ENCODE measurements around the gene CD81. TPM values are rescaled to one million over a fixed set of nuclear protein-coding genes. Genes with fewer than 3 reads are reported as not detected.

Gene CD81
- total and polyA plus RNA-seq, 9 of the 15 experiments (the other 6 are each of a cell fraction or from before 2014, with no cell fraction given), result 2.4 to 189 (median 61.7) TPM

DNA sequence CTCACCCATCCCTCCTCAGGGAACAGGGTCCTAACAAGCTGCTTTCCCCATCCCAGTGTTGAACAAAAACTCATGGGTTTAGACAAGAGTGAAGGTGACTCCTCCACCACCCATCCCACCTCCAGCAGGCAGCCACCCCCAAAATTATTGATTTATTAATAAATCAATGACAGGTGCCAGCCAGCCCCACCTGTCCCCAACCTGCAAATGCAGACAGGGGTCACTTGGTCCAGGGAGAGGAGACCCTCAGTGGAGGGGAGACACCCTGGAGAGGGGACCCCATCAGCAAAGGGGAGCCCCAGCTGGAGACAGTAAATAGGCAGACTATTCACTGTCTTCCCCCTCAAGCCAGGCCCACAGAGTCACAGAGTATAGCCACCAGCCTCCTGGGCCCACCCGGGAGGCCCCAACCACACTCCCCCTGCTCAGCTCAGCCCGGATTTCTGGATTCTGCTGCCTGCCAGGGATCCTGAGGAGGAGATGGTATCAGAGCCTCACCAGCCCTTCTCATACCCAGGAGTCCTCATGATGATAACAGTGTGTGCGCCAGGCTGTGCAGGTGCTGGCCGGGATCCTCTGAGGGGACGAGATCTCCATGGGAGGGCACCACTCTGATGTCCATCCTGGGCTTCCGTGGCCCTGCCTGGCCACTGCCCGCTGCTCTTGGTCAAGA is 8.8 kb upstream of the CD81 start:
- Histone ChIP-seq H3K4me3 (no peak overlapping the region), H4K20me1 (replicated peaks; ENCODE audit: control insufficient read depth, insufficient read depth, low read length) (peaks cover 14% of the 10 kb centered on the region), H3K36me3 (ENCODE audit: control insufficient read depth, insufficient read depth, low read length) (no peaks in the 10 kb centered on the region), H2AFZ (ENCODE audit: low read depth, low read length) (no peak overlapping the region), H3K27me3 (ENCODE audit: control insufficient read depth in 2 of 2, insufficient read depth in 2 of 2, low read length in 2 of 2) (peaks cover 5 to 44% of the 10 kb centered on the region in 2 experiments), H3K79me2 (ENCODE audit: control insufficient read depth, insufficient read depth, low read length) (no peaks in the 10 kb centered on the region), H3K9me3 (replicated peaks; ENCODE audit: control insufficient read depth, insufficient read depth, low read depth, low read length) (no peaks in the 10 kb centered on the region), H3K4me2 (ENCODE audit: insufficient read depth, low read length) (no peak overlapping the region), H3K9me1 (ENCODE audit: control insufficient read depth, insufficient read depth, low read length) (no peaks in the 10 kb centered on the region), H3K4me1 (replicated peaks in 1 of 2; ENCODE audit: control insufficient read depth in 2 of 2, insufficient read depth in 2 of 2, low read length in 2 of 2) (peaks cover 0 to 10% of the 10 kb centered on the region in 2 experiments; a peak in 2 of 5 replicates), H3K9ac (ENCODE audit: insufficient read depth in 1 of 2, low read depth in 2 of 2, low read length in 2 of 2) (peak overlapping the region in 1 of 2 experiments; percentile 52; a peak in 1 of 4 replicates), H3K27ac (ENCODE audit: extremely low read depth, low read depth, low read length) (no peak overlapping the region)
- ChIA-PET POLR2A (interaction anchor here (1.9 kb wide), 1 partner anchor 32 kb away, joined by 7 read pairs; the partner anchor contains the start of gene TSSC4), CTCF (ENCODE audit: low intra/inter-chr PET ratio) (no interaction called here)
- in situ Hi-C loops (cut with MboI), result no loop called here
- DNase-seq (ENCODE audit: extremely low read depth in 1 of 4, low spot score in 3 of 4), result no peak
- FAIRE-seq, result no peak
- WGBS (ENCODE audit: insufficient coverage, low coverage, missing lambda C conversion rate), result 30% methylated on average over 7 of the region's 7 CpGs
- BruUV-seq (replicated peaks), result no TSS peak
- ATAC-seq, result no peak
- intact Hi-C loops (cut with micrococcal nuclease), result no loop called here
- TF ChIP-seq SNRNP70 (optimal IDR thresholded peaks at IDR 0.05; ENCODE audit: low read depth, low read length) (no peak), SP1 (CRISPR knock-in tag; IDR thresholded peaks at IDR 0.05) (no peak), PPARD (CRISPR knock-in tag; IDR thresholded peaks at IDR 0.05) (no peak), NBN (IDR thresholded peaks at IDR 0.05; ENCODE audit: low read depth) (no peak)

- no peaks in the 10 kb centered on the region for H3K9me3 ChIP-seq (replicated peaks; ENCODE audit: control insufficient read depth, insufficient read depth, low read depth, low read length)
- H3K27me3 ChIP-seq (ENCODE audit: control insufficient read depth in 2 of 2, insufficient read depth in 2 of 2, low read length in 2 of 2), result peaks cover 1 to 39% of the 10 kb centered on the region in 2 experiments
- POLR2A ChIA-PET, result no interaction called here
- H3K36me3 ChIP-seq (ENCODE audit: control insufficient read depth, insufficient read depth, low read length), result no peaks in the 10 kb centered on the region
- peak overlapping the region in 1 of 2 experiments; percentile 52; a peak in 1 of 4 replicates for H3K9ac ChIP-seq (ENCODE audit: insufficient read depth in 1 of 2, low read depth in 2 of 2, low read length in 2 of 2)
- peaks cover under 1 to 6% of the 10 kb centered on the region in 2 experiments; a peak in 2 of 5 replicates for H3K4me1 ChIP-seq (replicated peaks in 1 of 2; ENCODE audit: control insufficient read depth in 2 of 2, insufficient read depth in 2 of 2, low read length in 2 of 2)
- FAIRE-seq, result no peak
- WGBS (ENCODE audit: insufficient coverage, low coverage, missing lambda C conversion rate), result 7% methylated on average over 5 of the region's 10 CpGs
- intact Hi-C loops (cut with micrococcal nuclease) (no loop called here), in situ Hi-C loops (cut with MboI) (no loop called here)
- no peaks in the 10 kb centered on the region for H3K9me1 ChIP-seq (ENCODE audit: control insufficient read depth, insufficient read depth, low read length)
- DNase-seq (ENCODE audit: extremely low read depth in 1 of 4, low spot score in 3 of 4), result no peak
- no peak for ATAC-seq
- H3K4me2 ChIP-seq (ENCODE audit: insufficient read depth, low read length), result no peak overlapping the region
- H3K79me2 ChIP-seq (ENCODE audit: control insufficient read depth, insufficient read depth, low read length), result no peaks in the 10 kb centered on the region
- no peak overlapping the region for H2AFZ ChIP-seq (ENCODE audit: low read depth, low read length)
- no peak overlapping the region for H3K27ac ChIP-seq (ENCODE audit: extremely low read depth, low read depth, low read length)
- no TSS peak for BruUV-seq (replicated peaks)
- H4K20me1 ChIP-seq (replicated peaks; ENCODE audit: control insufficient read depth, insufficient read depth, low read length), result peaks cover 10% of the 10 kb centered on the region
- CTCF ChIA-PET (ENCODE audit: low intra/inter-chr PET ratio), result no interaction called here
- no peak overlapping the region for H3K4me3 ChIP-seq
- TF ChIP-seq SRSF9 (IDR thresholded peaks at IDR 0.05; ENCODE audit: borderline replicate concordance, low read depth, low read length) (no peak), FOXP1 (CRISPR knock-in tag; IDR thresholded peaks at IDR 0.05) (no peak), BCOR (IDR thresholded peaks at IDR 0.05) (no peak), ZC3H8 (IDR thresholded peaks at IDR 0.05) (no peak), CHD4 (IDR thresholded peaks at IDR 0.05; ENCODE audit: insufficient read depth, insufficient replicate concordance, low read depth, low read length, poor library complexity, severe bottlenecking) (no peak), RBM17 (IDR thresholded peaks at IDR 0.05; ENCODE audit: borderline replicate concordance, low read depth, low read length) (no peak), RCOR1 (IDR thresholded peaks at IDR 0.05; ENCODE audit: borderline replicate concordance in 1 of 2, low read depth in 2 of 2, low read length in 2 of 2) (no peak), ZBTB8A (IDR thresholded peaks at IDR 0.05; ENCODE audit: partially characterized antibody) (no peak), ZNF75A (CRISPR knock-in tag; IDR thresholded peaks at IDR 0.05) (no peak), SMARCA4 (IDR thresholded peaks at IDR 0.05) (no peak)
- TF ChIP-seq, protein P1, sequence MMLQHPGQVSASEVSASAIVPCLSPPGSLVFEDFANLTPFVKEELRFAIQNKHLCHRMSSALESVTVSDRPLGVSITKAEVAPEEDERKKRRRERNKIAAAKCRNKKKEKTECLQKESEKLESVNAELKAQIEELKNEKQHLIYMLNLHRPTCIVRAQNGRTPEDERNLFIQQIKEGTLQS (IDR thresholded peaks at IDR 0.05), result no peak
- TF ChIP-seq, protein P1 (CRISPR knock-in tag; conservative IDR thresholded peaks at IDR 0.05), result no peak
Measured at GRCh38 chr11:2368851-2369180, 8.3 kb upstream of the CD81 start.
